ENCODE measurements around the gene KMT2B.
"Not testable (repeated sequence)": the region's sequence is repeated elsewhere in the genome, so short reads cannot be mapped to it uniquely, and the experiment has no call there.

Gene KMT2B

GRCh38 chr19:35717665-35718344 is at the start of gene KMT2B:
TSS of gene KMT2B (plus strand) at chr19:35718003. CDS start at chr19:35718019, 16 bp downstream.
- DNase-seq, result no peak

GRCh38 chr19:35669566-35669965 is 48.2 kb upstream of the KMT2B start:
- no peak for DNase-seq

DNA sequence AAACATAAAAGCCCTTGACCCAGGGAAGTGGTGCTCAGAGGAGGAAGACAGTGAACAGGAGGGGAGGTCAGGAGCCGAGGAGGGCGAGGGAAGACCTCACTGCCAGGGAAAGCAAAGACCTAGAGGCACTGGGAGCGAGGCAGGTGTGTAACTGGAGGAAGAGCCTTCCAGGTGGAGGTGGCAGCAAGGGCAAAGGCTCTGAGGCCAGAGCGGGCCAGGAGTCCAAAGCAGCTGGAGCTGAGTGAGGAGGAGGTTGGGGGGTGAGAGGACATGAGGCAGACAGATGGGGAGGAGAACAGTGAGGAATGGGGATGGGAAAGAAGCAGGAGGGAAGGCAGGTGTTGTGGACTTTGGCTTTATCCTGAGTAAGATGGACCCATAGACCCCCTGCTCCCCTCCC is 47.8 kb upstream of the KMT2B start:
- no peak for DNase-seq

DNA sequence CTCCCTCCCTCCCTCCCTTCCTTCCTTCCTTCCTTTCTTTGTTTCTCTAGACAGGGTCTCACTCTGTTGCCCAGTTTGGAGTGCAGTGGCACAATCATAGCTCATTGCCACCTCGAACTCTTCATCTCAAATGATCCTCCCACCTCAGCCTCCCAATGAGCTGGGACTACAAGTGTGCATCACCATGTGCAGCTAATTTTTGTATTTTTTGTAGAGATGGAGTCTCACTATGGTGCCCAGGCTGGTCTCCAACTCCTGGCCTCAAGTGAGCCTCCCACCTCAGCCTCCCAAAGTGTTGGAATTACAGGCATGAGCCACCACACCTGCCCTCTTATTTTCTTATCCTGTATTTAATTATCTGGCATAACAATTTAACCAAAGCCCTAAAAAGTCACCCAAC is 47.1 kb upstream of the KMT2B start:
- no peak for DNase-seq

- DNase-seq, result no peak
These were observed 46.0 kb upstream of the KMT2B start for GRCh38 chr19:35671818-35672217.

GRCh38 chr19:35673121-35673804 is 44.5 kb upstream of the KMT2B start:
- peak; percentile 24 to 40 for DNase-seq

- no peak for DNase-seq
These were observed 42.1 kb upstream of the KMT2B start for GRCh38 chr19:35675589-35676140.

GRCh38 chr19:35689836-35690235 is 28.0 kb upstream of the KMT2B start:
- DNase-seq, result no peak

DNA sequence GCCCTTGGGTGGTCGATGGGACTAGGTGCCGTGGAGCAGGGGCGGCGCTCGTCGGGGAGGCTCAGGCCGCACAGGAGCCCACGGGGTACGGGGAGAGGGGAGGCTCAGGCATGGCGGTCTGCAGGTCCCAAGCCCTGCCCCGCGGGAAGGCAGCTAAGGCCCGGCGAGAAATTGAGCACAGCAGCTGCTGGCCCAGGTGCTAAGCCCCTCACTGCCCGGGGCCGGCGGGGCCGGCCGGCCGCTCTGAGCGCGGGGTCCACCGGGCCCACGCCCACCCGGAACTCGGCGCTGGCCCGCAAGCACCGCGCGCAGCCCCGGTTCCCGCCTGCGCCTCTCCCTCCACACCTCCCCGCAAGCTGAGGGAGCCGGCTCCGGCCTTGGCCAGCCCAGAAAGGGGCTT is 26.7 kb upstream of the KMT2B start:
- DNase-seq, result not testable (repeated sequence)

DNA sequence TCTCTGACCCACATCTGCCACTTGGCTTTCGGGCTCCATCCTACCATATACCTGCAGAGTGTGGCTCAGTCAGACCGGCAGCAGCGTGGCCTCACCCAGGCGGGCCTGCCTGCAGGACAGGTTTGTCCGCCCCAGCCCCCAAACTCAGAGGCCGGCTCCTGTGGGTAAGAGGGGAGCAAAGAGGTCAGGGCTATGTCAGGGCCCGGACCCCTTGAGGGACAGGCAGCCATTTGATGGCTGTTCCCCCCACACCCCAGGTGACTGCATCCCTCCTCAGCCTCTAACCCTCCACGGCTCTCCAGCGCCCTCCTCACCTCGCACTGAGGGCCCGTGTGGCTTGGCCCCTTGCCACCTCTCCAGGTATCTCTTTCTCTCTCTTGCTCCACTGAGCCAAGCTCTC is 25.8 kb upstream of the KMT2B start:
- DNase-seq, result no peak

DNA sequence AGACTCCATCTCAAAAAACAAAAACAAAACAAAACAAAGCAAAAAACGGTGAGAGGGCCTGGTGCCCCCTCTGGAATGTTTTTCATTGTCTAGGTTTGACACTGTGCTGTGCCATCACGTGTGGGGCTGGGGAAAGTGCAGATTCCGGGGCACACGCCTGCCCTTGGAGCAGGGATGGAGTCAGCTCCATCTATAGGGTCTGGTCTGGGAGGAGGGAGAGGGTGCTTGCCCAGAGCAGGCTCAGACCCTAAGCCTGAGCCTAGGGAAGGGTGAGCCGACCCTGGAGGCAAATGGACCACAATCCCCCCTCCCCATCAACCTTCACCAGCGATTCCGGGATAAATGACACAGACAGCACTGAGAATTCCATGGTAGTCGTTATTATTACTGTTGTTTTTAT is 24.4 kb upstream of the KMT2B start:
- no peak for DNase-seq

- DNase-seq, result peak; percentile 84 to 87
These were observed 23.8 kb upstream of the KMT2B start for GRCh38 chr19:35693835-35694599.

DNA sequence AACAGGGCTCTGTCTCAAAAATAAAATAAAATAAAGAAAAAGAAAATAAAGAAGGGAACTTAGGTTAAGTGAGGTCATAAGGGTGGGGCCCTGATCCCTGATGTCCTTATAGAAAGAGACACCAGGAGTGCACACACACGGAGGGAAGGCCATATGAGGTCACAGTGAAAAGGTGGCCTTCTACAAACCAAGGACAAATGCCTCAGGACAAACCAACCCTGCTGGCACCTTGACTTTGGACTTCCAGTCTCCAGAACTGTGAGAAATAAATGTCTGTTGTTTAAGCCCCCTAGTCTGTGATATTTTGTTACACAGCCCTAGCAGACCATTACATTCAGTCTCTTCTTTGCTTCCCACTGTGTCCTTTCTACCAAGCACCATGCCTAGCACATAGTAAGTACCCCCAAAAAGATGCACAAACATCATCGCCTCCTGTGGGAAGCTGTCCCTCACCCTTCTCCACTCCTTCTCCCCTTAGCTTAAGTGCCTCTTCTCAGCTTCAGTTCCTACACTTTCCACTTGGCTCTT is 21.8 kb upstream of the KMT2B start:
- no peak for DNase-seq

GRCh38 chr19:35696835-35697234 is 21.0 kb upstream of the KMT2B start:
- DNase-seq, result no peak

GRCh38 chr19:35702223-35703012 is 15.4 kb upstream of the KMT2B start:
- DNase-seq, result peak; percentile 84 to 95

DNA sequence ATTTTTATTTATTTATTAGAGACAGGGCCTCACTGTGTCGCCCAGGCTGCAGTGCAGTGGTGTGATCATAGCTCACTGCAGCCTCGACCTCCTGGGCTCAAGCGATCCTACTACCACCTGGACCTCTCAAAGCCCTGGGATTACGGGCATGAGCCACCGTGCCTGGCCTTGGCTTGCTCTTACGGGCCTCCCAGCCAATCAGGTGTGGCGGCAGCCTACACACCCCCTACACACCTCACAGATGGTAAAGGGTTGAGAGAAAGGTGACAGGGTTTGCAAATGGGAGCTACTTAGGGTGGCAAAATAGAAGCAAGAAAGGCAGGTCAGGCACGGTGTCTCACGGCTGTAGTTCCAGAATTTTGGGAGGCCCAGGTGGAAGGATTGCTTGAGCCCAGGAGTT is 14.5 kb upstream of the KMT2B start:
- DNase-seq, result no peak

DNA sequence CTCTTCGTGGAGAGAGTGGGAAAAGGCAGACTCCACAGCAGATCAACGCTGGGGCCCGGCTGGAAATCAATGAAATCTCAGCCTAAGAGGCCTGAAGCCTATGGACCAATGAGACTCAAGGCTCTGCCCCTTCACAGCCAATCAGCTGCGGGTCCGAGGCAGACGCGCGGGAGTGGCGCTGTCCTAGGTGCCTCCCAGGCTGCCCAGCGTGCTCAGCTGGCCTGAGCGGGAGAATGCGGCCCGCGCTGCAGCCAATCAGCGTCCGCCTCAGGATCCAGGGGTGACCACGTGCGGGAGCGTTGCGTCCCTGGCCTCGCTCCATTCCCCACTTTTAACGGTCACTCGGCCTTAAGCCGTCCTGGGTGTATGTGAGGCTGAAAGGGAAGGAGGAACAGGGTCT is 13.6 kb upstream of the KMT2B start, which contains the start of gene ZBTB32:
ZBTB32 (plus strand) TSS at position 341 of the 400 bp plus-strand sequence. CDS start 10,069 bp downstream, outside the sequence.
- no peak for DNase-seq

GRCh38 chr19:35708391-35708790 is 9.4 kb upstream of the KMT2B start:
- DNase-seq, result no peak

DNA sequence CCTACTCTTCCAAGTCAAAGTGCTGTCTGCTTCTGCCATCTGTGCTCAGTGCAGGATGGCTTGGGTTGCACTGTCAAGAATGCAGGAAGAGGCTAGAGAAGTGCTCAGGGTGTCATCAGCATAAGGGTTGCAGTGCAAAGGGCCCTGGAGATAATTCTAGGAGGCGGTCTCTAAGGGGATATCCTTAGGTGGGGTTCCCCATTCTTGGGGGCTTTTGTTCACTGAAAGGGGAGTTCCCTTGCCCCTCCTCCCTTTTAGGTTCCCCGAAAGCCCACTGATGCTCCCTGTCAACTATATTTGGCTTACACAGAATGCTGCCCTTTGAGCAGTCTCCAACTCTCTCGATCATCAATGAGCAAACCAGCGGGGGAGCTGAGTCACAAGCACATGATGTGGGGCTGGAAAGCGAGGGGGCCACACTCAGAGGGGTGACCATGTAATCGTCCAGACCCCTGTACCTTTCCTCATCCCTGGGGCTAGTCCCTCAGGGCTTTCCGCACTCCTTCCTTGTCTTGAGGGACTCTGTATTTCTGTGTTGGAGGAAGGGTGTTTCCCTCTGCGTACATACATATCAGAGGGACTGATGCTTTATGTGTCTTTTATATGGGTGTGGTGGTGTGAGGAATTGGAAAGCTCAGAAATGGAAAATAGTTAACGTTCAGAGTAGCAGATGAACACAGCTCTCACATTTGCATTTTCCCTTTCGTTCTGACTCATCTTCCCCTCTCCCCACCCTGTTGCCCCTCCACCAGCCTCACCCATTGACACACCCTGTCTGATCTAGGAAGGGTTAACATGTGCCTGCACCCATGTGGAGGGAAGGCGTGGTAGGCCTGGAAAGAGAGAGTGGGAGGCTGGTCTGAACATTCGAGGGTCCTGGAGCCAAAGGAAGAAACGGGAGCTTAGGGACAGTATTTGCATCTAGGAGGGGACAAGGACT is 6.7 kb upstream of the KMT2B start:
- DNase-seq, result peak; percentile 49 to 70

GRCh38 chr19:35712567-35713505 is 5.0 kb upstream of the KMT2B start:
- DNase-seq, result peak; percentile 60 to 70
